NCI-H748 (cell line): Measurements from ENCODE around the gene CYP27B1.
A peak's percentile ranks its signal among the peaks of the same experiment; 100 is the strongest.
"Not testable (repeated sequence)": the region's sequence is repeated elsewhere in the genome, so short reads cannot be mapped to it uniquely, and the experiment has no call there.

ENCODE experiments used
- DNase-seq: peaks from one replicate; lab custom pipeline; 2025; ENCODE audit not compliant: unreplicated experiment; lab: John Stamatoyannopoulos, UW

CYP27B1 gene

DNA sequence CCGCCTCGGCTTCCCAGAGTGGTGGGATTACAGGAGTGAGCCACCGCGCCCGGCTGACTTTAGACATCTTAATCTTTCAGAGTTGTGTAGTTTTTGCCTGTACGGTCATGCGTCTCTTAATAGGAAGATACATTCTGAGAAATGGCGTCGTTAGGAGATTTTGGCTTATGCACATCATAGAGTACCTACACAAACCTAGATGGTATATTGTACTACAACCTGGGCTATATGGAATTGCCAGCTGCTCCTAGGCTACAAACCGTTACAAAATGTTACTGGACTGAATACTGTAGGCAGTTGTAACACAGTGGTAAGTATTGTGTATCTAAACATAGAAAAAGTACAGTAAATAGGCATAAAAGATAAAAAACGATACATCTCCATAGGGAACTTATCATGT, 17.0 kb upstream of the CYP27B1 start:
- no peak for DNase-seq

DNA sequence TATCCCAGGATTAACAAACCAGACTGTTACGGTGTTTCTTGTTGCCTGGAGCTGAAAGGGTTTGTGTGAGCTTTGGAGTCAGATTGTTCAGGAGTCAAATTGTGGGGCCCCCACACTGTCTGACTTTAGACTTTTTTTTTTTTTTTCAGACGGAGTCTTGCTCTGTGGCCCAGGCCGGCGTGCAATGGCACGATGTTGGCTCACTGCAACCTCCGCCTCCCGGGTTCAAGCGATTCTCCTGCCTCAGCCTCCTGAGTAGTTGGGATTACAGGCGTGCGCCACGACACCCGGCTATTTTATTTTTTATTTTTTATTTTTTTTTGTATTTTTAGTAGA, 16.6 kb upstream of the CYP27B1 start:
- no peak for DNase-seq

DNA sequence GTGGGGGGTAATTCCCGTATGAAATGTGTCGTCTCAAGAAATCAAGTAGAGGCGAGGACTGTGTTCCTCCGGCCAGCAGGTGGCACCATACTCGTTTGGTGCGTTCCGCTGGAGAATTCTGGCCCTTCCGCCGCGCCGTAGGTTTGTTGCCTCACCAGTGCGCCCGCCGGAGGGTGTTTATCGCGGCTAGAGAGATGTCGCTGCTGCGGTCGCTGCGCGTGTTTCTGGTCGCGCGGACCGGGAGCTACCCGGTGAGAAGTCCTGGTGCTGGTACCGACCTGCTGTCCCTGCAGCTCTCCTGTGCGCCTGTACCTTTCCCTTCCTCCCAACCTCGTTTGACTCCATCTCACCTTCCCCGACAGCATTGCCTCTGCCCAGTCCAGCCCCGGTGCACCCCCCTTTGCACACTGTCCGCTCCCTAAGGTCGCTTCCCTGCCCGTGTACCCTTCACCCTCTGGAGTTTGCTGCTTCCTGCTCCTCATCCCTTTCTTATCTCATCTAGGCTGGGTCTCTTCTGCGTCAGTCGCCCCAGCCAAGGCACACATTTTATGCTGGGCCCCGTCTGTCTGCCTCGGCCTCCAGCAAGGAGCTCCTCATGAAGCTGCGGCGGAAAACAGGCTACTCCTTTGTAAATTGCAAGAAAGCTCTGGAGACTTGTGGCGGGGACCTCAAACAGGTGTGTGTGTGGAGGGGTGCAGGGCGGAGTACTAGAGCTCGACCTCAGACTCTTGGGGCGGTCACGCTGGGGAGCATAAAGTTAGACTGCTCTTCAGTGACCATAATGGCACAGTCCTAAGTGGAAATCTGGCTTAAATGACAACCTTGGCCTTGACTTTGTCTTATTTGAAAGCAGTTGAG, 16.0 kb upstream of the CYP27B1 start, which contains the start of gene TSFM:
Gene TSFM, plus strand, starts transcription at position 180 of the 858 bp plus-strand sequence. Its CDS starts 15 bp downstream, at position 195.
- DNase-seq, result peak; percentile 95

DNA sequence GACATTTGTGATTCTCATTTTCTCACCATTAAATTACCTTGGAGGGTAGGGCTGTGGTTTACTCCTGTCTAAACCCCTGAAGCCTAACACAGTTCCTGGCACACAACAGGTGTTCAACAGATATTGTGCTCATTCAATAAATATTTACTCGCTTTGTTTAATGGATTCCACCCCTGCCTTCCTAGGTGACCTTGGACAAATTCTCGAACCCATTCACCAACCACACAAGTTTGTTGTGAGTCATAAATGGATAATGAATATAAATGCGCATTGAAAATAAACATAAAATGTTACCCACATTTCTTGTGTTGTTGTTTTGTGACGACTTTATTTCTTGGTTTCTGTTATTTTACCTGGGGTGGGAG, 15.3 kb upstream of the CYP27B1 start:
- DNase-seq, result peak; percentile 44

DNA sequence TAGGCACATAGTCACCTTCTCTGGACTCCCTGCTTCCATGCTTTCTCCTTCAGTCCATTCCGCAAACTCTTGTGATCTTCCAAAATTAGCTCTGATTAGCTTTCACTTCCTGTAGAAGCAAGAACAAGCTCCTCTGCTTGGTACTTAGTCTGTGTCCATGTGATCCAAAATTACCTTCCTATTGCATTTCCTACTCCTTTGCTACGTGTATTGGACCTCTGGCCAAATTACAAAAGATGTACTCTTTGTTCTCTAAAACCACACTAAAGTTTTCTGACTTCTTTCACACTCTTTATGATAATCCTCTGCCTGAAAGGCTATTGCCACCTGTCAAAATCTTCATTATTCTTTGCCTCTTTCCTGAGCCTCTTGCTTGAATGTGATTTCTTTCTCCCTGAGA, 14.9 kb upstream of the CYP27B1 start:
- no peak for DNase-seq

DNA sequence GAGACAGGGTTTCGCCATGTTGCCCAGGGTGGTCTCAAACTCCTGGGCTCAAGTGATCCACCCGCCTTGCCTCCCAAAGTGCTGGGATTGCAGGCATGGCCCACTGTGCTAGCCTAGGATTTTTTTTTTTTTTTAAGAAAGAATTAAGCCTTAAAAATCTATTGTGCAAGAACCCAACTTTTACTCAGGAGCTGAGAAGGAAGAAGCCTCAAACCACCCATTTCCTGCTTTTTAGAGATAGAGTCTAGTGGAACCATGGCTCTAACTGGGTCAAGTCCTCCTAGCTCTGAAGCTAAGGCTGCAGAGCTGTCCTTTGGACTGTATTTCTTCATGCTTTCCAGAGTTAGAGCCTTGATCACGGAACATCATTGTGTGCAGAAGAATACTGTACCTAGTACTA, 14.4 kb upstream of the CYP27B1 start:
- DNase-seq, result no peak

DNA sequence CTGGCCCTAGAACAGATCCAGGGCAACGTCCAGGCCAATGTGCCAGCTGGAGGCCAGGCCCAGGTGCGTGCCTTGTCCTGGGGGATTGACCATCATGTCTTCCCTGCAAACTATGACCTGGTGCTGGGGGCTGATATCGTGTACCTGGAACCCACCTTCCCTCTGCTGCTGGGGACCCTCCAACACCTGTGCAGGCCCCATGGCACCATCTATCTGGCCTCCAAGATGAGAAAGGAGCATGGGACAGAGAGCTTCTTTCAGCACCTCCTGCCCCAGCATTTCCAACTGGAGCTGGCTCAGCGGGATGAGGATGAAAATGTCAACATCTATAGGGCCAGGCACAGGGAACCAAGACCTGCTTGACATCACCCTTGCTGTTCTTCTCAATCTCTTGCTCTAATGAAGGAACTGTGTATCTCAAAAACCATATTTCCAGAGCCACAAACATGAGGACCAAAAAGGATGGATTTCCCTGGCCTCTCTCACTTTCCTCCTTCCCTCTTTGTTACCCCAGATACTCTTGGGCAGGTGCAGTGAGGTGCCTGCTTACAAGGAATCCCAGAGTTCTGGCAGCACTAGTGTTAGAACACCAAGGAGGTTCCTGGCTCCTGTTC, 13.5 kb upstream of the CYP27B1 start:
- DNase-seq, result no peak

DNA sequence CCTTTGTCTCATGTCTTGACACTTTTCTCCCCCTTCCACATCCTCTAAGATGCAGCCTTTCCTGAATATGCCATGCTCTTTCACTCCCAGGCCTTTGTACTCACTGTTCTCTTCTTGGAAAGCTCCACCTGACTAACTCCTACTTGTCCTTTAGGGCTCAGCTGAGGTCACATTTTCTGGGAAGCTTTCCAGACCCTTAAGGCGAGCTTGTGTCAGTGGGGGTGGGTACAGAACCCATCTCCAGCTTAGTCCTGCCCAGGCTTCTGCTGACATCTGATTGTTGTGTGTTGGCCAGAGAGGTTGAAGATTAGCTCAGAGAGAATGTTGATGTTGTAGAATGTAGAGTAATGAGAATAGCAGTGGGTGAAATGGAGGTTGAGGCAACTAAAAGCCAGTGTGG, 12.9 kb upstream of the CYP27B1 start:
- no peak for DNase-seq

DNA sequence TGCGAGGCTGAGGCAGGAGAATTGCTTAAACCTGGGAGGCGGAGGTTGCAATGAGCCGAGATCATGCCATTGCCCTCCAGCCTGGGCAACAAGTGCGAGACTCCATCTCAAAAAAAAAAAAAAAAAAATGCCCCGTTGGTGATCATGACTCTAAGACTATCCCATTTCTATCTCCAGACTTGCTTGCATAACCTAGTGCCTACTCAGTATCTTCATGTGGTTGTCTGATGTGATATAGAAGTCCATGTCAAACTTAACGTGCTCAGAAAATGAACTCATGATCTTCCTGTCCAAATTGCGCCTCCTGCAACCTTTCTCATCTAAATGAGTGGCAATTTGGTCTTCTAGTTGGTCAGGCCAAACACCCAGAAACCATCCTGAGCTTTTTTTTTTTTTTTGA, 11.0 kb upstream of the CYP27B1 start:
- DNase-seq, result no peak

DNA sequence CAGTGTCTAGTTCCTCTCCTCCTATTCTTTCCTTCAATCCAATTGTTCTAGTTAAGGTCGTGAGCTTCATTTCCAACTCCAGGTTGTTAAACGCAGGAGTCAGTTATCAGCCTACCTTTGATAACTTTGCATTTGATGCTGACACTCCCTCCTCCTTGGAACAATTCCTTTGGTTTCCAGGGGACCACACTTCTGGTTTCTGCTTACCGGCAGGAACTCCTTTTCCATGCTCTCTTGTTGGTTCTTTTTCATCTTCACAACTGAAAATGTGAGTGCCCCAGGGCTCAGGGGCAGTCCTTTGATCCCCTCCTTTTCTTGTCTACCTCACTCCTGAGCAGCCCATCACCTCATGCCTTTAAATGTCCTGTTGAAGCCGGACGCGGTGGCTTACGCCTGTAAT, 10.5 kb upstream of the CYP27B1 start:
- no peak for DNase-seq

DNA sequence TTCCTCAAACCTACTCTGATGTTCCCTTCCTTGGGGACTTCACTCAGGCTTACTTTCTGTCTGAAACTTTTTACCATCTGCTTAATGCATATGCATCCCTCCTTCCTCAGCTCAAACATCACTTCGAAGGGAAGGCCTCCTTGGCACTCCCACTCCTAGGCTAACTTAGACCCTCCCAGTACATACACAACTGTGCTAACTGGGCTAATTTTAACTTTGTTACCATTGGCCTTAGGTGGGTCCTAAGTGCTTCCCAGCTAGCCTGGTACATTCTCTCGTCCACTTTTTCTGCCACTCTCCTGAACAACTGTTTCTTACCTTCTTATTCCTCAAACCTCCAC, 9.3 kb upstream of the CYP27B1 start:
- no peak for DNase-seq

DNA sequence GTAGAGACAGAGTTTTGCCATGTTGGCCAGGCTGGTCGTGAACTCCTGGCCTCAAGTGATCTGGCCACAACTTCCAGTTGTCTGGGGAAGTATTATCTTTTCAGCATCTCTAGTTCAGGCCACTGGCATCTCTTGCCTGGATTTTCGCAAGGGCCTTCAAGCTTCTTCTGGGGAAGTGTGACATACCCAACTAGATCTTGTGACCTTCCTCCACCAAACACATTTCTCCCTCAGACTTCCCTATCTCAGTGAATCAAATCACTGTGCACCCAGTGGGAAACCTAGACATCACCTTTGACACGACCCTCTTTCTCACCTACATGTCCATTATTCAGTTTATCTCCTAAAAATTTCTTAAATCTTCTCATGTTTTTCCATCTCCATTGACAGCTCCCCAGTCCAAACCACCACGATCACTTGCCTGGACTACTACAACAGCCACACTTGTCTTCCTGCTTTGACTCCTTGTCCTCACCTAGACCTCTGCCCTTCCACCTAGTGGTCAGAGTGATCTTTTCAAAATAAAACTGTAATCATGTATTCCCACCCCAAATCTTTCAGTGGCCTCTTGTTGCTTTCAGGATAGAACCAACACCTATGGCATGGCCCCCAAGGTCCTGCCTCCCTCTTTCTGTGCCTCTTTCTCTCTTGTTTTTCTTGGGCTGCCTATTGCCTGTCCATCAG, 8.8 kb upstream of the CYP27B1 start:
- DNase-seq, result no peak

DNA sequence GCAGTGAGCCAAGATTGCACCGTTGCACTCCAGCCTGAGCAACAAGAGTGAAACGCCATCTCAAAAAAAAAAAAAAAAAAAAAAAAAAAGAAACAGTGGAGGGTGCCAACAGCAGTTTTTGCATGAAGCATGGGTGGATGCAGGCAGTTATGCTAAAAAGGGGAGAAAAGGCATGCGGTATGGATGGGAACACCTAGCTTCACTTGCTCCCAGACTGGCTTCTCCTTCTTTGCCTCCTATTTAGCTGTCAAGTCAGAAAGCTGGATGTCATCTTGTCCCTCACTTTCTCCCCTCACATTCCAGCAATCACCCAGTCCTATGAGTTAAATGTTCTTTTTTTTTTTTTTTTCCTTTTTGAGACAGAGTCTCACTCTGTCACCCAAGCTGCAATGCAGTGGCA, 8.2 kb upstream of the CYP27B1 start:
- no peak for DNase-seq

DNA sequence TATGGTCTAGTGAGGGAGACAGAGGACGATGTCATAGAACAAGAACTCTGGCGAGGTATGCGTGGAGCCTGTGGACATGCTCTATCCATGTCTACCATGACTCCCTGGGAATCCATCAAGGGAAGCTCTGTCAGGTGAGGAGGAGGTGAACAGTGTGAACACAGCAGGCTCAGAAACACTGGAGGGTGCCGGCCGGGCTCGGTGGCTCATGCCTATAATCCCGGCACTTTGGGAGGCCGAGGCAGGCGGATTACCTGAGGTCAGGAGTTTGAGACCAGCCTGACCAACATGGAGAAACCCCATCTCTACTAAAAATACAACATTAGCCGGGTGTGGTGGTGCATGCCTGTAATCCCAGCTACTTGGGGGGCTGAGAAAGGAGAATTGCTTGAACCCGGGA, 7.8 kb upstream of the CYP27B1 start:
- DNase-seq, result not testable (repeated sequence)

DNA sequence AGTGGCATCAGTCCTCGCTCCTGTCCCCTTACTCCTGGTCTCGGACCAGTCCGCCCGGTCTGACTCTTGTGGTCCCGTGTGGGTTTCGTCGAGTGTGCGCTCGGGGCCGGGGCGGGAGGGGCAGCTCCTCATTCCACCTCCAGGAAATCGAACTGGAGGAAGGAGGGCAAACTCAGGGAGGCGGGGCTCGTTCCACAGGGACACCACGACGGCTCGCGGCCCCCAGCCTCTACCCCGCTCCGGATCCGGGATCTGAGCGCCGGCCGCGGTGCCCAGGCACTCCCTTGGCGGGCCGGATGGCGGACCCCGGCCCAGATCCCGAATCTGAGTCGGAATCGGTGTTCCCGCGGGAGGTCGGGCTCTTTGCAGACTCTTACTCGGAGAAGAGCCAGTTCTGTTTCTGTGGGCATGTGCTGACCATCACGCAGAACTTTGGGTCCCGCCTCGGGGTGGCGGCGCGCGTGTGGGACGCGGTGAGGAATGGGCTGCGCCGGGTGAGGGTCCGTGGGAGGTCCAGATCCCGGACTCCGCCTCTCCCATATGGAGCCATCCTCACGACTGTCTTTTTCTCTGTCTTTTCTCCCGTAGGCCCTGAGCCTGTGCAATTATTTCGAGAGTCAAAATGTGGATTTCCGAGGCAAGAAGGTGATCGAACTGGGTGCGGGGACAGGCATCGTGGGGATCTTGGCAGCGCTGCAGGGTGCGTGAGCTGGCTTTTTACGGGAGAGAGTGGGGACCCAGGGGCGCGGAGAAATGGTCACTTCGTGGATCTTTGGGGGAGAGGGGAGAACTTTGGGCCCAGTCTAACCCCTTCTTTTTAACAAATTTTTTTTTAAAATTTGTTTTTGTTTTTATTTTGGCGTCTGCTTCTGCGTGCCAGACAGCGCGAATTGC, 5.8 kb upstream of the CYP27B1 start, which contains the start of gene EEF1AKMT3:
Gene EEF1AKMT3, plus strand, starts transcription at position 186 of the 894 bp plus-strand sequence. Its CDS starts 111 bp downstream, at position 297.
- peak; percentile 72 for DNase-seq

DNA sequence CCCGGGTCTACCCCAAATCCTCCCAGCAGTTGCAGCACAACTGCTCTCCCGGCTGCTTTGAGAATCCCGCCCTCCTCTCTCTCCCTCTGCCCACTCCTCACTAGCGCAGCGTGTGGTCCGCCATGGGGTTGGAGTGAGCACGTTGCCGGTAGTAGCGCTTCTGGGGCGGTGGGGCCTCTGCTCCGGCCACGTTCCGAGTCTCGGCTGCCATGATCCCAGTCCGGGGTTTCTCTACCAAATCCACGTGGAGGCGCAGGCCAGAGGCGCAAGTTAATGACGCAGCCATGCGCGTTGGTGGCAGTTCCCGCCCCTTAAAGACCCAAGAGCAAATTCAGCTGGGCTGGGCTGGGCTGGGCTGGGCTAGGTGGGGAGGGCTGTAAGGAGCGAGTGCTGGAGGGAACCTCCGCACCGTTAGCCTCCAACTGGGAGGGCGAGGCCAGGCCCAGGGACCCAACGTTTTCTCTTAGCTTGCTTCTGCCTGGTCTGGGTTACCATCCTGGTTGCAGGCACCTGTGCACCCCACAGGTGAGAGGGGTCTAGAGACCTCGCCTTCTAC, 5.1 kb upstream of the CYP27B1 start, which contains the start of gene METTL1:
Gene METTL1, minus strand, starts transcription at position 233 of the 556 bp plus-strand sequence. Its CDS starts 22 bp downstream, at position 211.
- peak; percentile 97 for DNase-seq

DNA sequence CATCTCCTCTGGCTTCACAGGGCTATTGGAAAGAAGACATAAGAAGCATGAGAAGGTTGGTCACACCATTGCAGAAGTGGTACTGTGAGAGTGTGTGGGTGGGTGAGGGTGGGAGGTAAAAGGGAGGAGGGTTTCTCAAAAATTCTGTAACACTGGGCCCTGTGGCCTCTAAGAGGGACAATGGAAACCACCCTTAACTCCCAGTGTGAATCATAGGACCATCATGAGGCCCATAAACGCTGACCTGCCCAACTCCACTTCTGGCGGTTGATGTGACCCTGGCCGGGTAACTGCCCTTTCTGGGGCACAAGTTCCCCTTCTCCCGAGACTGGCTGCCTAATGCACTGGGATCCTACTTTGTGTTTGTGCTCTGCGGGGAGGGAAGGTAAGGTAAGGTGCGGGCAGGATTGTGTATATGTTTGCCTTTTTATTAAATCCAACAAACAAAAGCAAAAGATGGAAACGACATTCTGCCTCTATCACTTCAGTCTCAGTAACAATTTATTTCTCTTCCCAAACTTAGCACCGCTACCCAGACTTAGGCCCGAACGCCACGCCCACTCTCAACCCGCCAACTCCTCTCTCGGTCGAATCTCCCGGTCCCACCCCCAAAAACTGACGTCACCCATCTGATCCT, 4.5 kb upstream of the CYP27B1 start:
- peak; percentile 91 for DNase-seq

DNA sequence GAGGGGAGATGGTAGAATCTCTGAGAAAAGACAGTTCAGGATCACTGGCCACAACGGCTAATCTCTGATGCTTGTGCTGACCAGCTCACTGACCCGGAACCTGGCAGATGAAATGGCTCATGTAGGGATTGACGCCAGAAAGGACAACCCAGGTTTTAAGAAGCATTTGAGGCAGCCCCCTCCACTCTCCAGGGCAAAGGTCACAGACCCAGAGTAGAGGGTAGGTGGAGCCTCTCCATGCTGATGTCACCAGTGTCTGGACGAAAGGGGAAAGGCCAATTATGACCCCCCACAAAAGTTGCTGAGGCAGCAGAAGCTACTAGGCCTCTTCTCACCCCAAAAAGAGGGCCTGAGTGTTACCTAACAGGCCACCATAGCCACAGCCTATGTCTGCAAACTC, 3.9 kb upstream of the CYP27B1 start:
- no peak for DNase-seq

DNA sequence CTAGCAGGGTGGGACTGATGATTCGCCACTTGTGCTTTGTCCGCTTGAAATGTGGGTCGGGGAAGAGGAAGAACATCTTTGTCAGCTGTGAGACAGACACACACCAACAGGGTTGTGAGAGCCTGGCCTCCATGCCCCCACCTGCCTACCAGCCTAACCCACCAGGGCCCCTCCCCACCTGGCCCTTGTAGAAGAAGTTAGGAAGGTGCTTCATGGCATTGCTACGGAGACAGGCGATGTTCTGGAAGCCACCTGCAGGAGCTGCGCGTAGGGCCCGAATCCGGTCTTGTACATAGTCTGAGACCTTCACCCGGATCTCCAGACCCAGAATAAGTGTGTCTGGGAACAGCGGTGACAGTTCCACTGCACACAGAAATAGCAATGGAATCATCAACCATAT, 2.7 kb upstream of the CYP27B1 start:
- DNase-seq, result no peak

DNA sequence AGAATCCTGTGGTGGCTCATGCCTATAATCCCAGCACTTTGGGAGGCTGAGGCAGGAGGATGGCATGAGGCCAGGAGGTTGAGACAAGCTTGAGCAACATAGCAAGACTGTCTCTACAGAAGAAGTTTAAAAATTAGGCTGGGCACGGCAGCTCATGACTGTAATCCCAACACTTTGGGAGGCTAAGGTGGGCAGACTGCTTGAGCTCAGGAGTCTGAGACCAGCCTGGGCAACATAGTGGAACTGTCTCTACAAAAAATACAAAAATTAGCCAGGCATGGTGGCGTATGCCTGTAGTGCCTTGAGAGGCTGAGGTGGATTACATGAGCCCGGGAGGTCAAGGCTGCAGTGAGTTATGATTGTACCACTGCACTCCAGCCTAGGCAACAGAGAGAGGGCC, 998 bp upstream of the CYP27B1 start:
- no peak for DNase-seq
